GM12872 (cell line): Measurements from ENCODE around the gene LHX4.

ENCODE experiments used
- TF ChIP-seq, protein P1 (sequence below): IDR thresholded peaks from 3 replicates; pipeline ENCODE4 v1.5.1; 2011; ENCODE audit warnings: low read depth, mild to moderate bottlenecking, low read length, moderate library complexity; ENCODE audit not compliant: insufficient read depth

The LHX4 gene

DNA sequence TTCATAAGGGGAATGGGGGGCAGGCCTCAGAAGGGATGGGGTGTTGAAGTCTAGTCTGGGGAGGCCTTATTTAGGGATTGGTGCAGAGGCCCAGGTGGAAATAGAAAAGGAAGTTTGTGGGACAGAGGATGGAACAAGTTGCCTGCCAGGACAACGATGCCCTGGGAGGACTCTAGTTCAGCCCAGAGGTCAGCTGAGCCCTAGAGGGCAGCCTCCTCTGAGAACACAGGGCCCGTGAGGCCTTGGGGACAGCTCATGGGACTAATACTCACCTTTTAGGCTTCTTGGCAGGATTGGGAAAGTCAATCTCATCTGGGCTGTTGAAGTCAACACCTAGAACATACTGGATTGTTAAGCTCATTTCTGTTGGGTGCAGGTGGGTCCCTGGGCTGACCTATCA lies 43.0 kb downstream of the LHX4 start:
- TF ChIP-seq, protein P1, sequence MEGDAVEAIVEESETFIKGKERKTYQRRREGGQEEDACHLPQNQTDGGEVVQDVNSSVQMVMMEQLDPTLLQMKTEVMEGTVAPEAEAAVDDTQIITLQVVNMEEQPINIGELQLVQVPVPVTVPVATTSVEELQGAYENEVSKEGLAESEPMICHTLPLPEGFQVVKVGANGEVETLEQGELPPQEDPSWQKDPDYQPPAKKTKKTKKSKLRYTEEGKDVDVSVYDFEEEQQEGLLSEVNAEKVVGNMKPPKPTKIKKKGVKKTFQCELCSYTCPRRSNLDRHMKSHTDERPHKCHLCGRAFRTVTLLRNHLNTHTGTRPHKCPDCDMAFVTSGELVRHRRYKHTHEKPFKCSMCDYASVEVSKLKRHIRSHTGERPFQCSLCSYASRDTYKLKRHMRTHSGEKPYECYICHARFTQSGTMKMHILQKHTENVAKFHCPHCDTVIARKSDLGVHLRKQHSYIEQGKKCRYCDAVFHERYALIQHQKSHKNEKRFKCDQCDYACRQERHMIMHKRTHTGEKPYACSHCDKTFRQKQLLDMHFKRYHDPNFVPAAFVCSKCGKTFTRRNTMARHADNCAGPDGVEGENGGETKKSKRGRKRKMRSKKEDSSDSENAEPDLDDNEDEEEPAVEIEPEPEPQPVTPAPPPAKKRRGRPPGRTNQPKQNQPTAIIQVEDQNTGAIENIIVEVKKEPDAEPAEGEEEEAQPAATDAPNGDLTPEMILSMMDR = no peak

DNA sequence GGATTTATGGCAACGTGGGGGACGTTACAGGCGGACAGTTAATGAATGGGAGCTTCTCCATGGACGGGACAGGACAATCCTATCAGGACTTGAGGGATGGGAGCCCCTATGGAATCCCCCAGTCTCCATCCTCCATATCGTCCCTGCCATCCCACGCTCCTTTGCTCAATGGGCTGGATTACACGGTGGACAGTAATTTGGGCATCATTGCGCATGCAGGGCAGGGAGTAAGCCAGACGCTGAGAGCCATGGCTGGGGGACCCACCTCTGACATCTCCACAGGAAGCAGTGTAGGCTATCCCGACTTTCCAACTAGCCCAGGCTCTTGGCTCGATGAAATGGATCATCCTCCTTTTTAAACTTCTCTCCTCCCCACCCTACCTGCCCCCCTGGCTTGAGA lies 44.2 kb downstream of the LHX4 start:
- TF ChIP-seq, protein P1 = no peak

DNA sequence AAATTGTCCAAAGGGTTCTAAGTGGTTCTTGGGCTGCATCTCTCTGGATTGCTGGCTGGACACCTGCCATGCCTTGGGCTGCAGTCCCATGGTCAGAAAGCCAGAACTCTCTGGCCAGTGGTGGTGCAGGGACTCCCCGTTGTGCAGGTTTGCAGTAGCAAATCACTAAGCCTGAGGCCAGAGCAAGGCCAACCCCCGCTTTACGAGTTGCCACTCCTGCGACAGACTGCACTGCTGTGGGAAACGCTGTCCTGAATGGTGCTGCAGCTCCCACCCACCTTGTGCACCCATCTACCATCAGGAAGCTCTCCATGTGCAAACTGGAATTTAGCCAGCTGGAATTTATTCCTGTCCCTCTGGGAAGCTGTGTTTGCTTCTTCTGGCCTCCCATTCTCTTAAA lies 45.7 kb downstream of the LHX4 start:
- TF ChIP-seq, protein P1 = no peak

DNA sequence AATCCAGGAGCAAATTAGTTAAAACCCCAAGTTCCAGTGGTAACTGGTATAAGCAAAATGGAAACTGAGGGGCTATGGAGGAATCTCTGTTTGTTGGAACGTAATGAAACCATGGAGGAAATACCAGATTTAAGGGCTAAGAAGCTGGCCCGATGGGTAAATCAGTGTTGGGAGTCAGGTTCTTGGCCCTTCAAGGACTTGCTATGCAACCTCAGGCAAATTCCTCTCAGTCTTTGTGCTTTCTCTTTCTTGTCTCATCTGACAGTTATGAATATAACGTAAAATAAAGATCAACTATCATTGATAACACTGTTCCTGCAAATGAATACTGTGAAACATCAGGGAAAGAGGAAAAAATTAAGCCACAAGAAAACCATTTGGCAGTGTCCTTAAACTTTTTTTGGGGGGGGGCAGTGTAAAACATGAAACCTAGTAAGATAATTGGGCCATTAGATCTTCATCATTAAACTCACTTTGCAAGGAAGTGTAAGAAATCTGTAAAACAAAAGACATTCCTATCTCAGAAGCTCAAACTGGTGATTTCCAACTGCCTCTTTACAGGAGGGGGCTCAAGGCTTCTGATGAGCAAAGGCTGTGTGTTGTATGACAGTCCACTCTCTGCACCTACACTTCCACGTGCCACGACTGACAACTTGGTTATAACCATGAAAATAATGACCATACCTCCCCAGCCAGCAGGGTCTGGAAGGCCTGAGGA lies 47.6 kb downstream of the LHX4 start:
- TF ChIP-seq, protein P1 = no peak

DNA sequence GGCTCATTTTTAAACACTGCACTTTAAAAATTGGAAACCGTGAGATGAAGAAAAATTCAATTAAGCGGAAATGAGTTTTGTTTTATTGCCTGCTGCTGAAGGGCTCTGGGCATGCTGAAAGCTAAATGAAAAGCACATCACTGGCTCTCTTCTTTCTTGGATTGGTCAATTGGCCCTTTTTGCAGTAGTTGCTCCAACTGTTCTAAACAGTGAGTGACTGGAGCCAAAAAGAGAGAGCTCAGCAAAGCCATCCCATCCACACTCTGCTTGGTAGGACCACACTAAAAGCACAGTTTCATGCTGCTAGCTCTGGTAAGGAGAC lies 48.1 kb downstream of the LHX4 start:
- TF ChIP-seq, protein P1 = no peak

DNA sequence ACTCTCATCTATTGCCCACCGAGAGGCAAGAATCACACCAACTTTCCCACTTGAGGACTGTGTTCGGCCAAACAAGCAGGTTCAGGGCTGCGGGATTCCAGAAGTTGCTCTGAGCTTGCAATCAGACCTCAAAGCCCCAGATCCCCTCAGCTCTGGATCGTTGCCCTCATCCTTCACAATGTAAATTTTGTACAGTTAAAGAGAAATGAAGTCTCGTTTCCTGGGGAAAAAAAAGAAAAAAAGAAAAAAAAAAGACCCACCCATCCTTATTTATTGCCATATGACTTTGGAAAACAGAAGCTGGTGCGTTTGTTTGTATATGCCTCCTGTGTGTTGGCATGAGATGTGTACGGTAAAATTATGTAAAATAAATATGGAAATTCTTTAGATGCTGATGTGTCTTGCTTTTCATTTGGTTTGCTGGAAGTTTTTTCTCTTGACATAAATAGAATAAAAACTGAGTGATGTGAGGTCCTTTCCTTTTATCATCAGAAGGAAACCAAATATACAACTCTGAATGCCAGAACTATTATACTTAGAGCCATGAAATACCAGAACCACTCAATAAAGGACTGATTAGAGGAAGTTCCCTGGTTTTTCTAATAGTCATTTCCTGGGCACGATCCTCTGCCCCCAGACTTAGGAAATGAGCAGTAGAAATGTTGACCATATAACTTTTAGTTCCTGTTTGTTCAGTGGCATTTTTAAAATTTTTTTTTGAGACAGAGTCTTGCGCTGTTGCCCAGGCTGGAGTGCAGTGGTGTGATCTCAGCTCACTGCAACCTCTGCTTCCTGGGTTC lies 48.7 kb downstream of the LHX4 start:
- TF ChIP-seq, protein P1 = no peak

DNA sequence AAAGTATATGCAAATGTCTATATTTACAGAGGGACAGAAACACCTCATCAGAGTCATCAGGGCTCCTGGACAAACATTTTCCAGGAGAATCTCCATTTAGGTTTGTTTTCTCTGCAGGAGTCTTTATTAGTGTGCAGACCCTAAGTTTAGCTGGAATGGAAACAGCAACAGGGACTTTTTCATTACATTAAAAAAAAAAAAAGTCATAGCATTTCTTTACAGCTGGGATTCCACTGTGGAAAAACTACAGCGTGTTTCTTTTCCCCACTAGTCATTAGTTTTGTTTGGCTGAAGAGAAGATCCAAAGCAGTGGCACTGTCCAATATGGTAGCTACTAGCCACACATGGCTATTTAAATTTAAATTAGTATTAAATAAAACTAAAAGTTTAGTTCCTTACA lies 49.6 kb downstream of the LHX4 start:
- TF ChIP-seq, protein P1 = no peak
